Adrenal gland (tissue), 5 donors: ENCODE data around the gene FMNL2.

Experiments used
- CTCF ChIP-seq, 6 experiments: fragments of 450-650 bp in 4 of 6; fragments of 200-600 bp in 2 of 6; sonication (generic) in 1 of 6; IDR thresholded peaks; 1 replicate in 5 of 6; 2 replicates in 1 of 6; pipeline versions ENCODE4 v1.5.1 to v1.8.0; 2016 to 2021; ENCODE audit warnings: antibody characterized with exemption in 6 of 6, mild to moderate bottlenecking in 2 of 6, moderate library complexity in 1 of 6
- POLR2A ChIP-seq, 2 donors: fragments of 450-650 bp; IDR thresholded peaks; one replicate each; pipeline ENCODE4 v1.6.1; 2017; ENCODE audit warnings: antibody characterized with exemption in 2 of 2, mild to moderate bottlenecking in 2 of 2, moderate library complexity in 1 of 2
- donor health status: DM: no; HTN: no; CAD: no.

DNA sequence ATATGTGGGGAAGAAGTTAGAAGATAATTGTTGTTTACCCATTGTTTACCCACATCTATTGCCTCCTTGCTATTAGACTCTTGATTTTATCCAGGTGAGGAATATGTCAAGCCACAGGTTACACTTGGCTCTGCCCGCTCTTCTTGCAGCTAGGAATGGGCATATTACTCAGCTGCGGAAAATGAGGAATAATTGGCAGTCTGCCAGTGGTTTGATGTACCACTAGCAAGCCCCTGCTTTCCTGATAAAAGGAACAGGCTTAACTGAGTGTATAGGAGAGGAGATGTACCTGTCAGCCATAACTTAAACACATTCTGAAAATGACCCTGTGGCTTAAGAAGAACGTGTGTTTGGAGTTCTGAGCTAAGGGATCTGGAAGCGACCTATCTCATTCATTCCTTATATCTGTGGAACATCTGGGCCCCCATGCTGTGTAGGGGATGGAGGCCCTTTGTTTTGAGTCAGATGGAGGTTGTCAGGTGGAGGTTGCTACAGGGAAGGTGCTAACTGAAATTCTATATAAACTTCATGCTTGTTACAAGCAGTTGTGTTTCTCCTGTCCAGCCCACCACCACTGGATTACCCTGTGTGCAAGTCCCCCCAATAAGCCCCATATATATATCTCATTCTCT is 4.6 kb upstream of the FMNL2 start:
- no peak for TF ChIP-seq CTCF (IDR thresholded peaks at IDR 0.05)
- no peak for TF ChIP-seq POLR2A (IDR thresholded peaks at IDR 0.05)
